HG03460 (cell line): ENCODE results near the gene BAIAP2.
"Not testable (repeated sequence)": the region's sequence is repeated elsewhere in the genome, so short reads cannot be mapped to it uniquely, and the experiment has no call there.

Source experiments
- ATAC-seq: cut with Tn5 transposase; IDR thresholded peaks from one replicate; pipeline ENCODE4 v1.9.1; 2021; ENCODE audit not compliant: unreplicated experiment

Gene BAIAP2

DNA sequence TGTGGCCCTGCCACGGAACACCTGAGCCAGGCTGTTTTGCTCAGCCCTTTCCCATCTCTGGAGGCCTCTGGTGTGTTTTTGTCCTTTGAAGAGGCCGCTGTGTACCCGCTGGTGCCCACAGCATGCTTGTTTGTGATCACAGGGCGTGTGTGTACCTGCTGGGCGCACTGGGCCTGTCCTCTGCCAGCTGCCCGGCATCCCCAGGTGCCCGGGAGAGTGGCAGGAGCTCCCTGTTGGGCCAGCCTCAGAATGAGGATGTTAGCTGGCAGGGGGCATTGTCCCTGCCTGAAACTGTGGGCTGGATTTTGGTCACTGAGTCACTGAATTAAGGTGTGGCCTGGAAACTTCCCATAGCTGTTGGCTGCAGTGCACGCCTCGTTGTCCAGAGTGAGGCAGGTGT is 31.1 kb downstream of the BAIAP2 start:
- ATAC-seq, result no peak

DNA sequence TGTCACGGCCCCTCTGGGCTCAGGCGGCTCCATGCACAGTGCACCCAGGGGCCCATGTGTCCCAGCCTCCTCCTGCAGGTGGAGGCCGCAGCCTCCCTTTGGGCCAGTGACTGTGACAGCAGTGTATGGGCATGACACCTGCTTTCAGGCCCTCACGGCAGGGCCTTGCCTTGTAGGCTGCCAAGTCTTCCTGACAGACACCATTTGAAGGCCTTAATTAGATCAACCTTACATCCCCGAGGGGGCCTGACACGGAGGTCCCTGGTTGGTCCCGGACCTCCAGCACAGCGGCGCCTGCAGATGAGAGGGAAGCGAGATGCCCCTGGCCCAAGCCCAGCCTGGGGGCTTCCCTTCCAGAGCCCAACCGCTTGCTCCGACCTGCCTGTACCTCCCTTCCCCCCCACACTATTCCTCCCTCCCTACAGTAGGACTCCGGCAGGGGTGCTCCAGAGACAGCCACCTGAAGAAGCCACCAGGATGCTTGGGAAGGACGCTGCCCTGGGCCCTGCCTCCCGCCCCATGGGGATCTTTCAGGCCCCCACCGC is 31.9 kb downstream of the BAIAP2 start:
- no peak for ATAC-seq

DNA sequence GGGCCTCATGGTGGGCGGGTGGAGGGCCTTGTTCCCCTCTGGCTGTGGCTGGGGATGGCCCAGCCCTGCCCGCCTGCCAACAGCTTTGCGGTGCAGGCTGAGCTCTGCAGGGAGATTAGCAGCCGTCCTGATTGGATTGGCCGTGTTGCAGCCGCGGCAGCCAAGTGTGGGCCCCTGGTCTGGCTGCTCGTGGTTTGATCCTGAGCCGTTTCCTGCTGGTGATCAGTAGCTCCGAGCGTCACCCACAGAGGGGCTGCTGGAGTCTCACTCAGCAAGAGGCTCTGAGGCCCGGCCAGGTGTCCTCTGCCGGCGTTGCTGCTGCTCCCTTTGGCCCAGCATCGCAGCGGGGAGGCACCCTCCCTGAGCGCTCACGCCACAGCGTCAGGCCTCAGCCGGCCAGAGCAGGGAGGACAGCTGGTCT is 32.5 kb downstream of the BAIAP2 start:
- no peak for ATAC-seq

DNA sequence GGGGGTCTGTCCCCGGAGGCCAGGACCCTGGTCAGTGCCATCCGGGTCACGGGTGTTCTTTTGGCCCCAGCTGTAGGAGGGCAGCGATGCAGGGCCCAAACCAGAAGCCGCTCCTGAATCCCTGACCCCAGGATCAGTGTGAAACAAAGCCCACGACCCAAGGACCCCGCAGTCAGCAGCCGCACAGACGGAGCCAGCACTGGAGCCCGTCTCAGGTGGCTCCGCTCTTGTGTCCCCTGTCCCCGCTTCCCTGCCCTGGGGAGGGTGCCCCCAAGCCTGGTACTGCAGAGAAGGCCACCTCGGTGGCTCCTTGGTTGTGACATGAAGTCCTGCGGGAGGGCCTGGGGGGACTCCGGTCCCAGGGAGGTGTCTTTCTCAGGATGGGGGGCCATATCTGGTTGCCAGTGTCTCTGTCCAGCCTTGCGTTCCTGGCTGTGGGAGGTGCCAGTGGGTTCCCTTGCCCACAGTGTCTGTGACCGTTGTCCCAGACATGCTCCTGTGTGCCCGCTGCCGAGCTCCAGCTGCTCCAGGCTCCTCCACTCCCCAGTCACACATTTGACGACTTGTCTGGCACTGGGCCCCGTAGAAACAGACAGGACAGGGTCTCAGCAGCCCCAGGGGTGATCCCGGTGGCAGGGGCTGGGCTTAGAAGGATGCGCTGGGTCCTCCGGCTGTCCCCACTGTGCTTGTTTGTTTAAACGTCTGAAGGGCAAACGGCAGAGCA is 33.6 kb downstream of the BAIAP2 start:
- no peak for ATAC-seq

DNA sequence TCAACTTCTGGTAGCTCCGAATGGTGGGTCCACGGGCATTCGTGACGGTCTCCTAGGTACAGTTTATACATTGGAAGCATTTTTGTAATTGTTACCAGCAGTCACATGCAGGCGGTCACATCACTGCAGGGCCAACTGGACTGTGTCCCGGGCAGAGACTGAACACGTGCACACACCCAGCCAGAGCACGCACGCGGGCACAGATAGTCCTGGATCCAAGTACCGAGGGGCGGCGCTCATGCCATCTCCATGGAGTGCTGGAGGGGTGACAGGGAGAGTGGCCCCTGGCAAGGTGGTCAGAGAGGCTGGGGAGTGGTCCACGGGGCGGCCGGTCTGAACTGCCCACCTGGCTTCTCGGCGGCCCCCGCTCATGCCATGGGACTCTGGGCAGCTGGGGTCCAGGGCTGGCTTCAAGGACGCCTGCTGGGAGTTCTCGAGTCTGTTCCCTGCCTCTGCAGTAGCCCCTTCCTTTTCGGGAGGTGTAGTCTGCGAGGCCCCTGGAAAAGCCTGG is 34.2 kb downstream of the BAIAP2 start:
- no peak for ATAC-seq

DNA sequence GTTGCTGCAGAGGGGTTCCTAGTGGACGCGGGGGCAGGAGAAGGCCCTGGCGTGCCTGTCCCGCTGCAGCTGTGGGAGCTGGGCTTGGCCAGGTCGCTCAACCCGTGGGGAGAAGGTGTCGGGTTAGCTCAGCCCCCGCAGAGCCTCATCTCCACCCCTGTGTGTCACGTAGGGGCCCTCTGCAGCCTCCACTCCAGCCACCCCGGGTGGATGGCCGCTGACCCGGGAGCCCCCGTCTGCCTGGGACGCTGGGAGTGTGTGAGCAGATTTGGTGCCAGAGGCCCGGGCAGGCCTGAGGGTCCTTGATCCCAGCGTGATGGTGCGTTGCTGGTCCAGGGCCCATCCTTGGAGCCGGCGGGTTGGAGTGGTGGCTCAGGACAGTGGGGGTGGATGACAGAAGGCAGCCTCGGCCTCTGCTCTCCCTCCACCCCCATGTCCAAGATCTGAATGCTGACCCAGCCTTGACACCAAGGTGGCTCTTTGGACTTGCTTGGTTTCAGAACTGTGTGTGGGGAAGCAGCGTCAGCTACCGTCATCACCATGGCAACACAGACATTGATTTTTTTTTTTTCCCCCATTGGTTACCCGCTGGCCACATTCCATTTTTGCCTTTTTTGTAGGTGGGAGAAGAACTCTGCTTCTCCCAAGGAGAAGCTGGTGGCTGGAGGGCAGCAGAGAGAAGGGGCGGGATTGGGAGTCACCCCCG is 35.7 kb downstream of the BAIAP2 start:
- ATAC-seq, result no peak

DNA sequence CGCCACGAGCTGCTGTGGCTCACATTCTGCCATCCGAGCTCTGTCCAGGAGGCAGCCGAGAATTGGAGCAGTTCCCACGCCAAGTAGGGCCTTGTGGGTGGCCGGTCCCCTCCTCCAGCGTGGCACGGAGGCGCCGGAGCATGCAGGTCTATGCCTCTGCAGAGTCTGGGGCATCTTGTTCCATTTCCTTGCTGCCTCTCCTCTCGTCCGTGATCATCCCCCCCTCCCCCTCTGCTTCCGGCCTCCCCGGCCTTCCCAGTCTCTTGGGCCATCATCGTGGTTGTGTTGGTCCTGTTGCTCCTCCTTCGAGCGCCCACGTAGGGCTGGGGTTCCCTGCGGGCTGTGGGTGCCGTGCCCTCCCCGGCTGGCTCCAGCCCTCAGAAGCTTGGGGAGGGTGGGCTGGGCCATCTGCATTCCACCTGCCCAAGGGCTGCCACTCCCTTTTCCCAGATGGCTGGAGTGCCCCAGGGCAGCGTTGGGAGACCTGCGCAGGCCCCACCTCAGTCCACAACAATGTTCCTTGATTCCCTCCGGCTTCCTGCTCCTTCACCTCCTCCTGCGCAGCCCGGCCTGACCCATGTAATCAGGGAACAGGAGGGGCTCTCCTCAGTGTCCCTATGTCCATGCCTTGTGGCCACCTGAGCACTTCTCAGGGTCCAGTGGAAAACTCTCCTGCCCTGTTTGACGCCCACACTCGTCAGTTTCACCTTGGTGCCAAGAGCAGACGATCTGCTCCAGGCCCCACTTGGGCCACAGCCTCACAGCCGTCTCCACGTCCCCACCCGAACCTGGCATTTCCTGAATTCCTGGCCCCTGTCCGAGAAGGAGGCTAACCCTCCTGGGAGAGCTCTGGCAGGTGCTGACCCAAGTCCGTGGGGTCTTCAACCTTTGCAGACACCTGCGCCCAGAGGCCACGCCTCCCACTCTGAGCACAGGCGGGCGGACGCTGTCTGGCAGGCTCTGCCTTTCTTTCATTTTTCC is 37.1 kb downstream of the BAIAP2 start:
- ATAC-seq, result no peak

DNA sequence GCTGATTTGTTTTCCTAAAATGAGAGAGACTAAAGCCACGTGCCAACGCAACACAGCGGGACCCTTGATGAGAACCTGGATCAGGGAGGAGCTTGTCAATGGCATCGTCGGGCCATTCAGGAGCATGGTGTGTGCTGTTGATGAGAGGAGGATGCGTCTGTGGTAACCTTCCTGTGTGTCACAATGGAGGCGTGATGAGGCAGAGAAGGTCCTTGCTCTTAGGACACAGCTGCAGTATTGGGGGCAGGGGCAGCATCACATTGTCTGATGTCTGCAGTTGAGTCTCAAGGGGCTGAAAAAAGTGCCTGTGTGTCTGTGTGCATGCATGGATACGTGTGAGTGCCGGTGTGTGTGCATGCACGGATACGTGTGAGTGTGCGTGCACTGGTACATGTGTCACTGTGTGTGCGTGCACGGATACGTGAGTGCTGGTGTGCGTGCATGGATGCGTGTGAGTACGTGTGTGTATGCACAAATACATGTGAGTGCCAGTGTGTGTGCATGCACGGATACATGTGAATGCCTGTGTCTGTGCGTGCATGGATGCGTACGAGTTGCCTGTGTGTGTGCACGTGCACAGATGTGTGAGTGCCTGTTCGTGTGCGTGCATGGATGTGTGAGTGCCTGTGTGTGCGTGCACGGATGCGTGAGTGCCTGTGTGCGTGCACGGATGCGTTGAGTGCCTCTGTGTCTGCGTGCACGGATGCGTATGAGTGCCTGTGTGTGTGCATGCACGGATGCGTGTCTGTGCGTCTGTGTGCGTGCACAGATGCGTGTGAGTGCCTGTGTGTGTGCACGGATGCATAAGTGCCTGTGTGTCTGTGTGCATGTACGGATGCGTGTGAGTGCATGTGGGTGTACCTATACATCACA is 39.3 kb downstream of the BAIAP2 start:
- ATAC-seq, result no peak

DNA sequence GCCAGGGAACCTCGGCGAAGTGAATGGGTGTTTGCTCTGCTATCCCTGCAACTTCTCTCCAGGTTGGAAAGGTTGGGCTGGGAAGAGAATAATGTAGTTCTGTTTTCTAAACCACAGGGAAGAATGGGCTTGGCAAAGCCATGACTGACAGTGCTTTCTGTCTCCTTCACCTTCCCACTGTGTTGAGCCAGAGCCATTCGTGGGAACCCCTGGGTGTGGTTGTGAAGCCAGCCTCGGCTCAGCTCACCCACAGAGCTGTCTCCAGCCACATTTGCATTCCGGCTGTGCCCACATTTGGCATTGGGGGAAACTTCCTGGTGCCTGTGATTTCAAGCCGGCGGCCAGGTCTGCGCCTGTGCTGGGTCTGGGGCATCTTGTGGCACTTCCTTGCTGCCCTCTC is 39.9 kb downstream of the BAIAP2 start:
- ATAC-seq, result no peak

DNA sequence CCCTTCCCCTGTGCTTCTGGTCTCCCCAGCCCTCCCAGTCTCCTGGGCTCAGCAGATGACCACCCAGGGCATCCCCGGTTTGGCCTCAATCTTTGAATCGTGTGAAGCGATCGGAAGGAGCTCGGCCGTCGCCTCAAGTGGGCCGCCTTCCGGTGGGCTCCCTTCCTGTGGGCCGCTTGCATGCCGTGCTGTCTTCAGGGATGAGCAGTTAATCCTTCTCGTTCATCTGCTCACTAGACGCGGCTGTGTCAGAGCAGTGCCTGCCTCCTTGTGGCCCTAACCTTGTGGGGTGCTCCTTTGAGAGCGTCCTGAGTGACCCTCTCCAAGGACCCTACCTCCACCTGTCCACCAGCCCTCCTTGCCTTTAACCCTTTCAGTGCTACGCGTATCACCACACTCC is 40.4 kb downstream of the BAIAP2 start:
- no peak for ATAC-seq

DNA sequence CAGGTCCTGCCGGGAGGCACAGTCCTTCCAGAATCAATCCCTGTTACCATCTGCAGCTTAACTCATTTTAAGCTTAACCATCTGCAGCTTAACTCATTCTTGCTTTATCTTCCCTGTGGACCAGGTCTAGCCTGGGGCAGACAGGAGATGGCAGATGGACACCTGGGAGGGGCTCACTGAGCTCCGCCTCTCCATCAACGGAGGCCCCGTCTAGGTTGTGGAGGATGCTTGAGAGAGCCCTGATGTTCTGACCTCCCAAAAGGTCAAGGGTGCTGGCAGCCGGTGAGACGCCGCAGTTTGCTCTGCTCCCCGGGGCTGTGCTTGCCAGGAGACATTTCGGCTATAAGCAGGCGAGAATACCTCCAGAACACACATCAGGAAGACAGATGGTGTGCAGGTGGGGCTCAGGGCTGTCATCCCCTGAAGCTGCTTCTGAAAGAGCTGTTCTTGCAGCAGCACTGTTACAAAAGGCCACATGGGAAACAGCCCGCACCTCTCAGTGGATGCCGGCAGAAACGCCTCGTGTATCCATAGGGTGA is 41.3 kb downstream of the BAIAP2 start:
- ATAC-seq, result no peak

DNA sequence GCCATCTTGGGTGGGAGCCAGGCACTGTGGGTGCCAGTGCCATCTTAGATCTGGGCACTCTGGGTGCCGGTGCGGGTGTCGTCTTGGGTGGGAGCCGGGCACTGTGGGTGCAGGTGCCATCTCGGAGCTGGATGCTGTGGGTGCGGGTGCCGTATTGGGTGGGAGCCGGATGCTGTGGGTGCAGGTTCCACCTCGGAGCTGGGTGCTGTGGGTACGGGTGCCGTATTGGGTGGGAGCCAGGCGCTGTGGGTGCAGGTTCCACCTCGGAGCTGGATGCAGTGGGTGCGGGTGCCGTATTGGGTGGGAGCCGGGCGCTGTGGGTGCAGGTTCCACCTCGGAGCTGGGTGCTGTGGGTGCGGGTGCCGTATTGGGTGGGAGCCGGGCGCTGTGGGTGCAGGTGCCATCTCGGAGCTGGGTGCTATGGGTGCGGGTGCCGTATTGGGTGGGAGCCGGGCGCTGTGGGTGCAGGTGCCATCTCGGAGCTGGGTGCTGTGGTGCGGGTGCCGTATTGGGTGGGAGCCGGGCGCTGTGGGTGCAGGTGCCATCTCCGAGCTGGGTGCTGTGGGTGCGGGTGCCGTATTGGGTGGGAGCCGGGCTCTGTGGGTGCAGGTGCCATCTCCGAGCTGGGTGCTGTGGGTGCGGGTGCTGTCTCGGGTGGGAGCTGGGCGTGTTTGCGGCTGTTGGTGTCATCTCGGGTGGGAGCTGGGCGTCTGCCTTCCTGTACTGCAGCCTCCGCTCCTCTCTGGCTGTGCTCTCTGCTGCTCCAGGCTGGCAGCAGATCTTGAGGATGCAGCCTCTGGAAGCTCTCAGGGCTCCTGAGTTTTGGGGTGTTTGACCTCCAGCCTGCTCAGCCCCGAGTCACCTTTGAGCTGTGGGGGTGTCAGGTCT is 43.3 kb downstream of the BAIAP2 start:
- not testable (repeated sequence) for ATAC-seq

DNA sequence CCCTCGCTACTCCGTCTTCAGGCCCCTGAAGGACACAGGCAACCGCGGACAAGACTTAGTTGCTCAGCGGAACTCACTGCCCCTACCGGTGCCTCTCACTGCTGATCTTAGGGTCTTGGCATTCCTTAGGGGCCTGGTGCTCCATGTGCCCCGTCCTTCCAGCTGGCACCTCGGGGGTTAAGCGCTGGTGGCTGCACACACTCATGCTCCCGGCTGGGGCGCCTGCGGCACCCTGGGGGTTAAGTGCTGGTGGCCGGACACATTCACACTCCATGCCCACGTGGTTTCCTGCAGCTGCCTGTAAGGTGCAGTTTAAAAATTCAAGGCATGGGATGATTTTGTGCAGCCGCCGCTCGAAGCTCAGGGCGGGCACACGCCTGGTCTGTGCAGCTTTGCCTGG is 45.1 kb downstream of the BAIAP2 start:
- ATAC-seq, result no peak

DNA sequence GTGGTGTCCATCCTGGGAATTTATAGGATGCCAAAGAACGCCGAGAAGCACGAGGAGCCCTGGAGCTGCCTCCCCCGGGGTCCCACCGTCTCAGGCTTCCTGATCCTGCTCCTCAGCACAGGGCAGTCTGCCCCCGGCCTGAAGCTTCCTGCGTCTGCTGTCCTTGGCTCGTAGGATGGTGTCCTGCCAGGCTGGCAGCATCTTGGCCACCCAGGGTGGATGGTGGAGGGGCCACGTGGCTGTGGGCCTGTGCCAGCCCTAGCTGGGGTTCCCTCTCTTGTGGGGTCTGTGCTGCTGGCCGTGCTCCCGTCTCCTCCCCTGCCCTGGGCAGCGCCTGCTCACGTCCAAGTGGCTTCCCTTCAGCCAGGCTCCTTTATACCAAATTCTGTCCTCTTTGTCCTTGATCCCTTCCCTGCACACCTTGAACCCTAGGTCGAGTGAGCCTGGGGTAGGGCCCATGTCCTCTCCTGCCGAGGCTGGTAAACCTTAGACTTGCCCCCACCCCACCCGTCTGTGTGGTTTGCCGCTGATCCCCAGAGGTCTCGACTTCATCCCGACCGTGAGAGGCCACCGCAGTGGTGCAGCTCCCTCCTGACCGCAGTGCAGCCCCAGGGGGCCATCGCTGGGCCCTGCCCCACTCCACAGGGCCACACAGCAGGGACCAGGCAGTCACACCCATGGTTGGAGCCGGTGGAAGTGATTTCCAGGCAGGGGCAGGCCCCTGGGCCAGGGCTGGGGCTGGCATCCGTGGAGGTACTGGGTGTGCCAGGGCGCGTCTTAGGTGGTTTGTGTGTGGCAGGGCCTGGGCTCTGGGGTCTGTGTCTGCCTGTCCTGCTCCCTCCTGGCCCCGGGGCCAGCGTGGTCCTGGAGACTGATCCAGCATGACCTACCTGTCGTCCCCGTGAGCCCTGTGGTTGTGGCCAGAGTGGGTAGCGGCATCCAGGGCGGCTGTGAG is 46.5 kb downstream of the BAIAP2 start:
- no peak for ATAC-seq

DNA sequence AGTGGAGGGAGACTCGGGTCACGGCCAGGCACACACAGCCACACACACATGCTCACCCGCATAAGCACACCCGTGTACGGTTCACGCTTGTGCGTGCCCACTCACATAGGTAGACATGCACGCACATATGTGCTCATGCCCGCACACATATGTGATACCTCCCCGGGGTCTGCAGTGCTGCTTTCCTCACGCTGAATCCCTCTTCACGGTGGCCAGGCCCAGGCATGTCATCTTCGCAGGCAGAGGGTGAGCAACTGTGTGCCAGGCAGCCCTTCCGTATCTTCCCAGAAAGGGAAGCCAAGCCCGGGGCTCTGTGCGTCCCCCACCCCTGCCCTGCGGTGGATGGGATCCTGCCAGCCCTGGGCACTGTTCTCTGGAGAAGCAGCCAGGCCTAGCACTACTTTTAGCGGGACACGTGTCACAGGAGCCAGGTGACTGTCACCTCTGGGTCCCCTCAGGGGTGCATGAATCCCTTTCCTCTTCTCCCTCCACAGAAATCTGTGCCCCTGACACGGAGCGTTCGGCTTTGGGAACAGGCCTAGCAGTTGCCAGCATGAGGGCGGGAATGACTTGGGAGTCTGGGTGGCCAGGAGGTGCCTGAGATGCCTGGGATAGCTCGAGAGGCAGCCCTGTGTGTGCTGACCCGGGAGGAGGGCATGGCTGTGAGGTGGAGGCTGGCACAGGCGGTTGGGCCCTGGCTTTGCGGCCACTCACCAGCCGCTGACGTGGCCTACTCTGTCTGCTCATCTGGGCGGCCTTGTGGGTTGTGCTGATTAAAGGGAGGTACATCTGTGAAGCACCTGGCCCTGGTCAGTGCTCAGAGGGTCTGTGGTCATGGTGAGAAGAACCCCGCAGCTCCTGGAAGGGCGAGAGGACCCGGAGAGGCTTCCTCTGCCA is 47.5 kb downstream of the BAIAP2 start:
- no peak for ATAC-seq

DNA sequence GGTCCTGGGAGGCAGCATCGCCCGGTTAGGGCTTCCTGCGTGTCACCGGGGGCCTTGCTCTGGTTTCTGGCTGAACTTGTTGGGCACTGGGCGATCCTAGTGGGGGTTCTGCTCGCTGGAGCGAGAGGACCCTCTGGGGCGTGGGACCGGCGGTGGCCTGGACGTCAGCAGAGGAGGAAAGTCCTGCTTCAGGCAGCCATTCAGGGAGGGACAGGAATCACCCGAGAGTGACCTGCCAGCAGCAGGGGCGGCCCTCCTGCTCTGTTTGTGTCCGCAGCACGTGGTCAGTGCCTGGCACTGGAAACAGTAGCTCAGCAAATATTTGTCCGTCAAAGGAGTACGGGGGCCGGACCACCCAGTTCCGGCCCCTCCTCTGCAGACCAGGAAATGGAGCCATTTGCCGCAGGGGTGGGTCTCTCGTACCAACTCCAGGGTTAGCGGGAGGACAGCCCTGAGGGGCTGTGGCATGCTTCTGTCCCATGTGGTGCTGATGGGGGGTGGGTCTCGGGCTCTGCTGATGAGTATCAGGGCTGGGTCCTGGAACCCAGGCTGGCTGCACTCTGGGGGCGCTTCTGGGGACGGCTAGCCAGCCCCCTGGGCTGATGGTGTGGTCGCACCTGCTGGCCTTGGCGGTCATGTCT is 48.3 kb downstream of the BAIAP2 start:
- no peak for ATAC-seq
